Upper lobe of left lung (tissue), 4 donors: ENCODE measurements around the gene LZTR1.
A peak's percentile ranks its signal among the peaks of the same experiment; 100 is the strongest.

Experiments
- CTCF ChIP-seq, 6 experiments: fragments of 450-650 bp in 4 of 6; fragments of 200-600 bp in 2 of 6; sonication (generic) in 2 of 6; IDR thresholded peaks; one replicate each; pipeline ENCODE4 v1.5.1; 2016 to 2019; ENCODE audit warnings: antibody characterized with exemption in 6 of 6
- EP300 ChIP-seq, 4 donors: sonication (generic); formaldehyde crosslinking; IDR thresholded peaks; one replicate each; pipeline ENCODE4 v1.5.1; 2017; ENCODE audit warnings: antibody characterized with exemption in 4 of 4, control low read depth in 2 of 4
- POLR2A ChIP-seq, 4 donors: fragments of 450-650 bp; IDR thresholded peaks; one replicate each; pipeline ENCODE4 v1.5.1; 2016 to 2017; ENCODE audit warnings: antibody characterized with exemption in 4 of 4, mild to moderate bottlenecking in 2 of 4
- POLR2AphosphoS5 ChIP-seq, 2 donors: sonication (generic); formaldehyde crosslinking; IDR thresholded peaks; one replicate each; pipeline ENCODE4 v1.5.1; 2017; ENCODE audit warnings: antibody characterized with exemption in 2 of 2

- TF ChIP-seq CTCF (IDR thresholded peaks at IDR 0.05): peak in 5 of 6 experiments; percentile 21 to 73 (median 61)
- TF ChIP-seq POLR2A (IDR thresholded peaks at IDR 0.05): peak; percentile 15 to 96 (median 82)
- peak in 1 of 4 donors; percentile 50 for TF ChIP-seq EP300 (IDR thresholded peaks at IDR 0.05)
- peak; percentile 95 to 96 for TF ChIP-seq POLR2AphosphoS5 (IDR thresholded peaks at IDR 0.05)
Observed at GRCh38 chr22:20981787-20982562, at the start of gene LZTR1.
